Rectal smooth muscle tissue (tissue), 1 donor: Measurements from ENCODE around the gene TOX2.
A peak's percentile ranks its signal among the peaks of the same experiment; 100 is the strongest.

Experiments
- H3K27ac ChIP-seq: one replicate; pipeline ENCODE4 v1.7.0; 2013; ENCODE audit warnings: low read depth, low read length, inconsistent platforms
- H3K27me3 ChIP-seq: one replicate; pipeline ENCODE4 v1.7.0; 2013; ENCODE audit warnings: low read length; ENCODE audit not compliant: control insufficient read depth, insufficient read depth
- H3K36me3 ChIP-seq: one replicate; pipeline ENCODE4 v1.7.0; 2013; ENCODE audit warnings: low read length; ENCODE audit not compliant: control insufficient read depth, insufficient read depth
- H3K4me1 ChIP-seq: one replicate; pipeline ENCODE4 v1.7.0; 2013; ENCODE audit warnings: low read length; ENCODE audit not compliant: control insufficient read depth, insufficient read depth
- H3K4me3 ChIP-seq: one replicate; pipeline ENCODE4 v1.7.0; 2013; ENCODE audit warnings: low read length
- H3K9ac ChIP-seq: one replicate; pipeline ENCODE4 v1.7.0; 2013; ENCODE audit warnings: low read length

Gene TOX2

DNA sequence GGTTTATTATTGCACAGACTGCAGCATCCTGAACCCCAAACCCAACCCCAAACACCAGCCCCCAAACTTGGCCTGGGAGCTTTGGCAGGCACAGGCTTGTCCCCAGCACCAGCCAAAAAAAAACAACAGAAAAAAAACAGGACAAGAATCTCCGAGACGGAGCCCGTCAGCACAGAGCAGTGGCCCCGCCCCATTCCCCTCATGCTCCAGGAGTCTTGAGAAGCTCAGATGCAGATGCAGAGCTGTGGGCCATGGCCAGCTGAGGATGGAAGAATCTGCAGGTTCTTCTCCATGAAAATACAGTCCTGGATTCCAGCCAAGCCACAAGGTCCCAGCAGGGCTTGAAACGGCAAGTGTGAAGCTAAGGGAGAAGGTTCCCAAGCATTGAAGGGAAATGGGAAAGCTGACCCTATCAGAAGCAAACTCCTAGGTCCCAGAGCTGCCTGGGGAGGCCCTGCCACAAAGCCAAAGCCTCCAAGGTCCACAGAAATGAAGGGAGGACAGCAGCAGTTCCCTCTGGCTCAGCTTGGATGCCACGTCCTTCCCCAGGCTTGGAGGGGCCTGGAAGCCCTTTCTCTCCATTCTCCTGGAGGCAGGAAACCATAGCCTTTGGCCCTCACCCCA lies 197.2 kb downstream of the TOX2 start:
- peaks cover 1% of the 10 kb centered on the region for H3K27me3 ChIP-seq
- peak overlapping the region; percentile 57 for H3K27ac ChIP-seq
- H3K9ac ChIP-seq = no peak overlapping the region
- peaks cover 4% of the 10 kb centered on the region for H3K36me3 ChIP-seq
- H3K4me3 ChIP-seq = no peak overlapping the region
- peaks cover 16% of the 10 kb centered on the region for H3K4me1 ChIP-seq

DNA sequence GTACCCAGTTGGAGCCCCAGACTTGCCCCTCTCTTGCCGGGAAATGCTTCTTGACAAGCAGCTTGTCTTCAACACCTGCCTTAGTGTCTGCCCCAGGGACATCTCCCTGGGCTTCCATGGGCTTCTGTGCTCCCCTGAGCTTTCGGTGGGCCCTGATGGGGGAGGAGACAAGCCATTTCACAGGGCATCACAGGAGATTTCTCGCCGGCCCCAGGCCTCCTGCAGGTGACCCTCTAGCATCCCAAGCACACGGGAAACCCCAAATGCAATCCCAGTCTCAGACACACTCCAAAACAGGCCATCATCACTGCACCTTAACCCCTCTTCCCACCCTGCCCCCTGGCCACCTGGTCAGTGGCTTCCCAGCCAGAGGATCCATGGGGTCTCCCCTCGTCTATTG lies 197.8 kb downstream of the TOX2 start:
- peaks cover 1% of the 10 kb centered on the region for H3K27me3 ChIP-seq
- H3K4me1 ChIP-seq = peaks cover 19% of the 10 kb centered on the region
- H3K4me3 ChIP-seq = no peak overlapping the region
- H3K36me3 ChIP-seq = peaks cover 4% of the 10 kb centered on the region
- peak overlapping the region; percentile 67 for H3K27ac ChIP-seq
- H3K9ac ChIP-seq = no peak overlapping the region

DNA sequence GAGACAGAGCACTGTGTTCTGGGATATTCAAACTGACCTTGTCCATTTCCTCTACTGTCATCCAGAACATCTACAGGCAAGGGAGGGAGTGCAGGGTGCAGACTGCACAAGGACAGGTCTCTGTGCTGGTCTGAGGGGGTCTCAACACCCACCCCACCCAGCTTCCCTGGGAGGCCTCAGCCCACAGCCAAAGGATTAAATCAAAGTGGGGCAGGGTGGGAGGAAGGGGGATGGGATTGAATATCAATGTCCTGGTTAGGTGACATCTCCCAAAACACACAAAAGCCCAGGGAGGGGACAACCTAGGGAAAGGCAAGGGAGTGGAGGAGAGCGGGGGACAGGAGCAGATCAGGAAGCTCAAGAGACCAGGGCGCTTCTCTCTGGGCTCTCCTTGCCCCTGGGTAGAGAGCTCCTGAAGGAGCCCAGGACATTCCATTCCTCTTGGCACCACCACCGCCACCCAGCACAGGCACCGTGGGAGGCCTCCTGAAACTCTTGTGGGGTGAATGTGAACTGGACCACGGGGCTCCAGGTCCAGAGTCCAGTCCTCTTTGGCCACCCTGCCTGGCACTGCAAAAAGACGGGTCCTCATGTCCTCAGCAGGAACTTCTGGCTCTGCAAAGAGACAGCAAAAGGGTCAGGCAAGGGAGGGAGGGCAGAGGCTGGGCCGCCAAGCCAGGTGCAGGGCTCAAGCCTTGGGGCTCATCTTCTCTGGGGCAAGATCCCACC lies 198.4 kb downstream of the TOX2 start:
- H3K36me3 ChIP-seq = peaks cover 4% of the 10 kb centered on the region
- H3K4me1 ChIP-seq = peaks cover 25% of the 10 kb centered on the region
- peak overlapping the region; percentile 67 for H3K27ac ChIP-seq
- H3K4me3 ChIP-seq = no peak overlapping the region
- peaks cover 1% of the 10 kb centered on the region for H3K27me3 ChIP-seq
- H3K9ac ChIP-seq = no peak overlapping the region

DNA sequence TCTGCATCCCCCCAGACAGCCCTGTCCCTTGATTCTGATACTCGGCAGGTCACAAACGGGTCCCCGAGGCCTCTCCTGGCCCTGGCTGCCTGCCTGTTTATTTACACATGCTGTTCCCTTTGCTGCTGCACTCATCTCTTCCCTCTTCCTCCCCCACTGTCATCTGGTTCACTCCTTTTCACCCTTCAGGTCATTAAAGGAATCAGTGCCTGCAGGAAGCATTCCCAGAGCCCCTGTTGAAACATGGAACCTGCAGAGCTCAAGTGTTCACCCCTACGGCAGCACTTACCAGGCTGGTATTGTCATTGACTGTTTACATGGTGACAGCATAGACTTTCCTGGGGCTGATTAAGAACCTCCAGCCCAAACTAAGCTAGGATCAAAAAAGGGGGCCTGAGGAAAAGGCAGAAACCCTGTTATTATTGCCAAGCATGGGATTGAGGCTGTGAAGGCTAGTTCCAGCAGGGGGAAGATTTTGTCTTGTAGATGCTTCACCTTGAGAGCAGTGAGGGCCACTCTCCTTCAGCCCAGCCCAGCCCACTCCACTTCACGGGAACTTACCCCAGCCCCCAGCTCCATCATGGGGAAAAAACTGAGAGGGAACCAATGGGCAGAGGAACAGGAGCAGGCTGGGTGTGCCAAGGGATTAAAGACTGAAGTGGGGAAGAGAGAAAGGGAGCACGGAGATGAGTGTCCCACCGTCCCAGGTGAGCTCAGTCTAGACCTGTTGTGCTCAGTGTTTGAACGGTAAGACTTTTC lies 199.1 kb downstream of the TOX2 start:
- Histone ChIP-seq H3K27me3 (peaks cover 1% of the 10 kb centered on the region), H3K4me3 (no peak overlapping the region), H3K4me1 (peaks cover 25% of the 10 kb centered on the region), H3K27ac (peak overlapping the region; percentile 67), H3K36me3 (peaks cover 4% of the 10 kb centered on the region), H3K9ac (no peak overlapping the region)

DNA sequence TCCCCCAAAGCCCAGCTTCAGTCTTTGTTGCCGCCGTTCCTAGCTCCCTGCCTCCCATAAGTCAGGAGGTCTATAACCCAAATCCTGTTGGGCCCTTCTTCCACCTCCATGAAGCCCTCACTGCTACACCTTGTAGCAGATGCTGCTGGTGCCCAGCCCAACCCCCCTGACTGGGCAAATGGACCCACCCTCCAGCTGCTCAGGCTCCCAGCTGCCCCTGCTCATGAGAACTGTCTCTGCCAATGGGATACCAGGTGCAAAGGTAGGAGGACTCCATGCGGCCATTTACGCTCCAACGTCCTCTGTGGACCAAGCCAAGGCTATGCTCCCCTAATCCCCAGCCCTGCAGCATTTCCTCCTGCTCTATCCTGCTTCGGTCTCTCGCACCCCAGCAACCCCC lies 200.5 kb downstream of the TOX2 start:
- Histone ChIP-seq H3K27ac (peak overlapping the region; percentile 12), H3K4me3 (no peak overlapping the region), H3K36me3 (peaks cover 4% of the 10 kb centered on the region), H3K9ac (no peak overlapping the region), H3K4me1 (peaks cover 25% of the 10 kb centered on the region), H3K27me3 (peaks cover 1% of the 10 kb centered on the region)

DNA sequence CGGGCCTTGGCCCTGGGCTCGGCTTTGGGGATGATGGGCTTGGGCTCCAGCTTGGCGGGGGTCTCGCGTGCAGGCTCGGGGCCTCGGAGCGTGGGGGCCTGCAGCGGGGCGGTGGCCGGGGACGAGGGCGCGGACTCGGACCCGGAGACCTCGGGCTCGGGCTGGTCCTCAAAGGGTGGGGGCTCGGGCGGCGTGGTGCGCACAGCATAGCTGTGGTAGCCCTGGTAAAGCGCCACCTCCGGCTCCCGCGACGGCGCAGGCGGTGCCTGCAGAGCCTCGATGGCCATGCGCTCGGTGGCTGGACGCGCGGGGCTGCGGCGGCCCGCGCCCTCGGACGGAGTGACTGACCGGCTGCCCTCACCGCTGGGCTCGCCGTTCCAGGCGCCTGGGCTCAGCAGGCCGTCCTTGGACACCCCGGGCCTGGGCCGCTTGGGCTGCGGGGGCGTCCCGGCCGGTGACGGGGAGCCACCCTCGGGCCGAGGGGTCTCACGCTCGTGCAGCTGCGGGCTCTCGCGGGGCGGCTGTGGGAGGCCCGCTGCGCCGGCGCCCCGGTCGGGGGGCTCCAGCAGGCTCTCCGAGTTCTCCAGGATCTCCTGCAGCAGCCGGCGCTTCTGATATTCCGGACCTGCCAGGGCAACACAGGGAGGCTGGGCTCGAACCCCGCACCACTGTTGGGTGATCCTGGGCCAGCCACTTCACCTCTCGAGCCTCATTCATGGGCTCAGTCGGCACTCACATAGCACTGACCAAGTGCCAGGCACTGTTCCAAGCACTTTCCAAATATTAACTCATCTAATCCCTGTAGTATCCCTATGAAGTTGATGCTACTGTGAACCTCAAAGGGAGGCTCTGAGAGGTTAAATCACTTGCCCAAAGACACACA lies 201.4 kb downstream of the TOX2 start:
- peaks cover 27% of the 10 kb centered on the region for H3K4me1 ChIP-seq
- H3K27me3 ChIP-seq = peaks cover 1% of the 10 kb centered on the region
- H3K36me3 ChIP-seq = peaks cover 4% of the 10 kb centered on the region
- H3K4me3 ChIP-seq = no peak overlapping the region
- peak overlapping the region; percentile 68 for H3K27ac ChIP-seq
- H3K9ac ChIP-seq = no peak overlapping the region

DNA sequence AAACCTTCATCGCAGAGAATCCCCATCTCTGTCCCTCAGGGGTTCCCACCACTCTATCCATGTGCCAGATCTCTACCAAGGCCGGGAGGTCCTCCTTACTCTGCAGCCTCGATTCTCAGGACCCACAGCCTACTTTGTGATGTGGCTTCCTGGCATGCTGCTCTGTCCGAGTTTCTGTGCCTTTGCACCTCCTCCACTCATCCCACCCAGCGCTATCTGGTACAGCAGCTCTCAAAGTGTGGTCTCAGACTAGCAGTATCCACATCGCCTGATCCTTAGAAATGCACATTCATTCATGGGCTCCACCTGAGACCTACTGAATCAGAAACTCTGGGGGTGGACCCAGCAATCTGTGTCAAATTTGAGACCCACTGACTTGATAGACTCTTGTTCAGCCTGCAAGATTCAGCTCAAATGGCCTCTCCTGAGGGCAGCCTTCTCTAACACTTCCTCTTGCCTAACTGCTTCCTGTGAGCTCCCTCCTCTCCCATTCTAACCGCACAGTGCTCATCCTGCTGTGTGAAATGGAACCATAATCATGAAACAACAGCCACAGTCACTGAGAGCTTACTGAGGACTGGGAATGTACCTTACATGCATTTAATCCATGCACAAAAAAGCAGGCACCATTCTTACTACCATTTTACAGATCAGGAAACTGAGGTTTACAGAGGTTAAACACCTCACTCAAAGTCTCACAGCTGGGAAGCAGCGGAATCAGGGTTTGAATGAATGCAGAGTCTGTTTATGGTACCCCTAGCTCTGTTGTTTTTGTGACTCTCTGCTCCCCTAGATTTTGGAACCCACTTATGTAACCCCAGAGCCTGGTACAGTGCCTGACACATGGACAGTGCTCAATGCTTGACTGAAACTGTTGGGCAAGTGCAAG lies 202.9 kb downstream of the TOX2 start:
- Histone ChIP-seq H3K4me1 (peaks cover 28% of the 10 kb centered on the region), H3K27ac (peak overlapping the region; percentile 42), H3K27me3 (no peaks in the 10 kb centered on the region), H3K4me3 (no peak overlapping the region), H3K36me3 (peaks cover 4% of the 10 kb centered on the region), H3K9ac (no peak overlapping the region)

DNA sequence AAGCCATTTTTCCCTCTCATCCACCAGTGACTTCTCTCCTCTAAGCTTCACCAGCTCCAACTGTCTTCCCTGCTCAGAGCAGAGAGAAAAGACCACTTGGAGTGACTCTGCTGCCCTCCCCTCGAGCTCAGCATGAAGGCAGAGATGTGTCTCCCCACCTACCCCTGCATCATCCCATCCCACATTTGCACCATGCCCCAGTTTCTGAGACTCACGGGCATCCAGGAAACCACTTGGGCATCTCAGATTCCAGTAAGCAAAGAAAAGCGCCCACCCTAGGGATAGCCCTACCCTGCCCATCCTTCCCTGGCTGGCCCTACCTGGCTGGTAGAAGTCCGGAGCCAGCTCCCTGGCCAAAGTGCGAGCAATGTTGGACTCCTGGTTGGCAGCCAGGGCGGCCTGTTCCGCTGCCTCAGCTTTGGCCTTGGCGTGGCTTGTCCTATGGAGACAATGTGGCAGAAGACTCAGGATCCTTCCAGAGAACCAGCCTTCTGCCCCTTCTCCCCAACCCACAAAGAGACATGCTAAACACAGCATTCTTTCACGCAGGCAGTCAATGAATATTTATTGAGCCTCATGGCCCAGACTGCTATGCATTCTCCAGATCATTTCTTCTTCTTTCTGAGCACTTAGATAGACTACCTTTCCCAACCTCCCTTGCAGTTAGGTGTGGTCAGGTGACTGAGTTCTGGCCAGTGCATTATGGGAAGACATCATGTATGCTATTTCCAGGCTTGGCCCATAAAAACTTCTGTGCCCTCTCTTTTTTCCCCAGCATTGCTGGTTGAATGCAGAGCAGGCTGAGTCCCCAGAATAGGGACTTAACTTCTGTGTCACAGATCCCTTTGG lies 203.8 kb downstream of the TOX2 start:
- Histone ChIP-seq H3K4me1 (peaks cover 36% of the 10 kb centered on the region), H3K36me3 (peaks cover 4% of the 10 kb centered on the region), H3K4me3 (no peak overlapping the region), H3K27ac (peak overlapping the region; percentile 51), H3K27me3 (no peaks in the 10 kb centered on the region), H3K9ac (no peak overlapping the region)
